HUDEP-2 (cell line): ENCODE measurements around the gene ZMIZ1.

ENCODE experiments used
- DNase-seq, 76 experiments: peaks; one replicate each; lab custom pipeline; 2025; ENCODE audit not compliant: unreplicated experiment in 76 of 76; lab: John Stamatoyannopoulos, UW

ZMIZ1 gene

DNA sequence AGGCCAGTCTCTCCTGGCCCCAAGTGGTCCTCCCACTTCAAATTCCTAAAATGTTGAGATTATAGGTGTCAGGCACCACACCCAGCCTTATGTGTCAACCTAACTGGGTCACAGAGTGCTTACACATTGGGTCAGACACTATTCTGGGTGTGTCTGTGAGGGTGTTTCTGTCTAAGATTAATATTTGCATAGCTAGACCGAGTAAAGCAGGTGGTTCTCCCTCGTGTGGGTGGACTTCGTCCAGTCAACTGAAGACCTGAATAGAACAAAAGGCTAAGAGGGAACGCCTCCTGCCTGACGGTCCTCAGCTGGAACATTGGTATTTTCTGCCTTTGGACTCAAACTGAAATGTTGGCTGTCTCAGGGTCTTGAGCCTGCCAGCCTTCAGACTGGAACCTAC, 290.0 kb downstream of the ZMIZ1 start:
- no peak for DNase-seq

DNA sequence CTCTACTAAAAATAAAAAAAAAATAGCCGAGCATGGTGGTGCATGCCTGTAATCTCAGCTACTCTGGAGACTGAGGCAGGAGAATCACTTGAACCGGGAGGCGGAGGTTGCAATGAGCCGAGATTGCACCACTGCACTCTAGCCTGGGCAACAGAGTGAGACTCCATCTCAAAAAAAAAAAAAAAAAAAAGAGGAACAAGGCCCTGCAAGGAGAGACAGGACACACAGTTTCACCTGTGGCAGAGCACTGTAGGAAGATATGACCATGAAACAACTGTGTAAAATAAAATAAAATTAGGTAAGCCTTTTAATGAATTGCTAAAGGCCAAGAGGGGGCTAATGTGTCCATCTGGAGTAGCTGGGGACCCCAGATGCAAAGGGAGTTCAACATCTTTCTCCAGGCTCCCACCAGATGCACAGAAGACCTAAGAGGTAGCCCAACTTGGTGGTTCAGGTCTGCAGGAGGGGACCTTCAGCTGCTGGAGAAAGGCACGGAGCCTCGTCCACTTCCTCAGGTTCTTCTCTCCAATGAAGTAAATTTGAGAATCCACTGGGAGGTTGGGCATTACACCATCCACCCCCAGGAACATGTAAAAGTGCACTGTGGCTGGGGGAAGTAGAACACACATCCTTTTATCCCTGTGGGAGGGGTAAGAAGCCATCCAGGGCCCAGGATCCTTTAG, 291.2 kb downstream of the ZMIZ1 start:
- DNase-seq: no peak

GRCh38 chr10:79360499-79361342, 292.0 kb downstream of the ZMIZ1 start:
- DNase-seq: no peak

DNA sequence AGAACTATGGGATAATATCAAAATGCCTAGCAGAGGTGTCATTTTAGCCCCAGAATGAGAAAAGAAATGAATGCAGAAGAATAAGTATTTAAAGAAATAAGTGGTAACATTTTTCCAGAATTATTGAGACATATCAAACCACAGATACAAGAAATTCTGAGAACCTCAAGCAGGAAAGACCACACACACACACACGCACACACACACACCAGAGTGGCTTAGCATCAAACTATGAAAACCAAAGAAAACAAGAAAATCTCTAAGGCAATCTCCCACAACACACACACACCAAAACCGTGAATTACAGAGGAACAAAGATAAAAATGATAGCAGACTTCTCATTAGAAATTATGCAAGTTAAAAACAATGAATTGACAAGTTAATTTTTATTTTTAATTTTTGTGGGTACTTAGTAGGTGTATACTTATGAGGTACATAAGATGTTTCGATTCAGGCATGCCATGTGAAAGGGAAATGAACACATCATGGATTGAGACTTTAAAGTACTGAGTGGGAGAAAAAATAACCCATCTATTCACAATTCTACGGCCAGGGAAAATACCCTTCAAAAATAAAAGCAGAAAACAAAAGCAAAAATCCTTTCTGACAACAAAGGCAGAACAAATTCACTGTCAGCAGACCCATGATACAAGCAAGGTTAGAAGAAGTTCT, 293.1 kb downstream of the ZMIZ1 start:
- no peak for DNase-seq
